ENCODE measurements around the gene USP15.

- TF ChIP-seq POLR2AphosphoS5 (IDR thresholded peaks at IDR 0.05; ENCODE audit: low read depth) (no peak), CTCF (IDR thresholded peaks at IDR 0.05; ENCODE audit: insufficient read depth, low read length) (no peak)
Observed at GRCh38 chr12:62263966-62264365, 3.8 kb downstream of the USP15 start.

Data from HL-60 (cell line).